ENCODE measurements around the gene EEF1A2. TPM values are rescaled to one million over a fixed set of nuclear protein-coding genes. Genes with fewer than 3 reads are reported as not detected.

EEF1A2 gene
- total and polyA plus RNA-seq, 2 of the 4 experiments (the other 2 are of a cell fraction), result 1.3 to 4.6 TPM

DNA sequence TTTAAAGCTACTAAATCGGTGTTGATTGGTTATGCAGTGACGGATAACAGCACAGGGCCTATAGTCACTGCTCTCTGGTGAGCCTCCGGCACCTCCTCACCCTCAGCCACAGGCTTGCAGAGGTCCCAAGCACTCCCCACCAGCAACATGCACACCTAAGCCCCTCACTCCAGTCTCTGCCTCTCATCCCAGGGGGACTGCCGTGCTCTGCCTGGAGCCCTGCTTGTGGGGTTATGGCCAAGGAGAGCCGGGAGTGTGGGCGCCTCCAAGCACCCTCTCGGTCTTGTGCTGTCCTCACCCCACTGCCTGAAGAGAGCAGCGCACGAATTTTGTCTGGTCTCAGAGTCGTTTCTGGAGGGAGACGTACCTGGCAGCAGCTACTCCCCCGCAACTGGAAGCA, 6.8 kb upstream of the EEF1A2 start:
- BruUV-seq (replicated peaks), result no TSS peak
- dilution Hi-C loops (cut with HindIII; ENCODE audit: low sequenced_read_pairs, unreplicated experiment) (no loop called here), intact Hi-C loops (cut with micrococcal nuclease) (no loop called here), in situ Hi-C loops (cut with MboI; ENCODE audit: low sequenced_read_pairs) (no loop called here)
- Histone ChIP-seq H3K14ac (replicated peaks; ENCODE audit: low read depth, low read length) (no peak overlapping the region), H2BK5ac (ENCODE audit: low read depth, low read length, poor library complexity, severe bottlenecking) (no peak overlapping the region), H2AFZ (replicated peaks; ENCODE audit: low read length, poor library complexity) (peak overlapping the region; percentile 14), H3K9ac (ENCODE audit: low read depth, low read length) (no peak overlapping the region), H3K4me1 (ENCODE audit: control insufficient read depth, insufficient read depth, low read length) (0 out of 2 replicates have a peak, but pooled peaks cover 1% of the 10 kb centered on the region), H3K79me1 (ENCODE audit: low read depth in 1 of 2, low read length in 2 of 2) (no peaks in the 10 kb centered on the region), H3K27ac (ENCODE audit: insufficient read depth, low read length) (no peak overlapping the region), H3K36me3 (ENCODE audit: control insufficient read depth, insufficient read depth, low read length) (no peaks in the 10 kb centered on the region), H3K9me3 (ENCODE audit: control insufficient read depth, insufficient read depth, low read length) (peaks cover 29% of the 10 kb centered on the region), H4K91ac (ENCODE audit: insufficient read depth, low read depth, low read length) (no peak overlapping the region), H3K4me2 (ENCODE audit: low read depth, low read length) (no peak overlapping the region), H3K27me3 (ENCODE audit: control insufficient read depth, insufficient read depth, low read length) (peaks cover 43% of the 10 kb centered on the region), H4K8ac (ENCODE audit: low read depth in 2 of 2, low read length in 2 of 2) (no peak overlapping the region), H3K9me1 (ENCODE audit: insufficient read depth, low read length) (no peaks in the 10 kb centered on the region), H2AK5ac (ENCODE audit: low read depth, low read length) (no peak overlapping the region), H4K20me1 (ENCODE audit: insufficient read depth, low read length) (no peaks in the 10 kb centered on the region), H3K4me3 (ENCODE audit: insufficient read depth, low read depth, low read length) (no peak overlapping the region), H3K56ac (ENCODE audit: extremely low read depth, insufficient read depth, low read length) (no peak overlapping the region), H2BK15ac (ENCODE audit: low read depth, low read length) (no peak overlapping the region), H3K4ac (ENCODE audit: low read depth, low read length) (no peak overlapping the region), H3K18ac (ENCODE audit: low read depth, low read length) (no peak overlapping the region), H3K23ac (ENCODE audit: low read depth, low read length) (no peak overlapping the region), H2BK120ac (ENCODE audit: low read depth, low read length) (no peak overlapping the region), H2BK20ac (ENCODE audit: low read depth, low read length) (no peak overlapping the region), H2AK9ac (replicated peaks; ENCODE audit: low read depth, low read length, poor library complexity) (no peak overlapping the region), H4K5ac (ENCODE audit: low read depth, low read length) (no peak overlapping the region)
- no peak for DNase-seq
- TF ChIP-seq FOS (IDR thresholded peaks at IDR 0.05; ENCODE audit: low read depth, low read length) (no peak), POLR2A (IDR thresholded peaks at IDR 0.05; ENCODE audit: low read depth, low read length) (no peak), SMC3 (IDR thresholded peaks at IDR 0.05; ENCODE audit: low read depth, low read length) (no peak), RCOR1 (IDR thresholded peaks at IDR 0.05; ENCODE audit: insufficient replicate concordance, low read length) (no peak), MAFK (IDR thresholded peaks at IDR 0.05; ENCODE audit: low read depth, low read length) (no peak), RAD21 (IDR thresholded peaks at IDR 0.05; ENCODE audit: low read length) (no peak), NFE2L2 (IDR thresholded peaks at IDR 0.05; ENCODE audit: low read depth, low read length) (no peak), BHLHE40 (IDR thresholded peaks at IDR 0.05; ENCODE audit: low read depth, low read length) (no peak), MAZ (IDR thresholded peaks at IDR 0.05; ENCODE audit: borderline replicate concordance, low read depth, low read length) (no peak), CHD1 (IDR thresholded peaks at IDR 0.05; ENCODE audit: low read depth, low read length) (no peak), MXI1 (IDR thresholded peaks at IDR 0.05; ENCODE audit: borderline replicate concordance, low read depth, low read length) (no peak)
- TF ChIP-seq, protein P1, sequence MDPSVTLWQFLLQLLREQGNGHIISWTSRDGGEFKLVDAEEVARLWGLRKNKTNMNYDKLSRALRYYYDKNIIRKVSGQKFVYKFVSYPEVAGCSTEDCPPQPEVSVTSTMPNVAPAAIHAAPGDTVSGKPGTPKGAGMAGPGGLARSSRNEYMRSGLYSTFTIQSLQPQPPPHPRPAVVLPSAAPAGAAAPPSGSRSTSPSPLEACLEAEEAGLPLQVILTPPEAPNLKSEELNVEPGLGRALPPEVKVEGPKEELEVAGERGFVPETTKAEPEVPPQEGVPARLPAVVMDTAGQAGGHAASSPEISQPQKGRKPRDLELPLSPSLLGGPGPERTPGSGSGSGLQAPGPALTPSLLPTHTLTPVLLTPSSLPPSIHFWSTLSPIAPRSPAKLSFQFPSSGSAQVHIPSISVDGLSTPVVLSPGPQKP (IDR thresholded peaks at IDR 0.05; ENCODE audit: borderline replicate concordance, low read depth, low read length), result no peak
- TF ChIP-seq, protein P2, sequence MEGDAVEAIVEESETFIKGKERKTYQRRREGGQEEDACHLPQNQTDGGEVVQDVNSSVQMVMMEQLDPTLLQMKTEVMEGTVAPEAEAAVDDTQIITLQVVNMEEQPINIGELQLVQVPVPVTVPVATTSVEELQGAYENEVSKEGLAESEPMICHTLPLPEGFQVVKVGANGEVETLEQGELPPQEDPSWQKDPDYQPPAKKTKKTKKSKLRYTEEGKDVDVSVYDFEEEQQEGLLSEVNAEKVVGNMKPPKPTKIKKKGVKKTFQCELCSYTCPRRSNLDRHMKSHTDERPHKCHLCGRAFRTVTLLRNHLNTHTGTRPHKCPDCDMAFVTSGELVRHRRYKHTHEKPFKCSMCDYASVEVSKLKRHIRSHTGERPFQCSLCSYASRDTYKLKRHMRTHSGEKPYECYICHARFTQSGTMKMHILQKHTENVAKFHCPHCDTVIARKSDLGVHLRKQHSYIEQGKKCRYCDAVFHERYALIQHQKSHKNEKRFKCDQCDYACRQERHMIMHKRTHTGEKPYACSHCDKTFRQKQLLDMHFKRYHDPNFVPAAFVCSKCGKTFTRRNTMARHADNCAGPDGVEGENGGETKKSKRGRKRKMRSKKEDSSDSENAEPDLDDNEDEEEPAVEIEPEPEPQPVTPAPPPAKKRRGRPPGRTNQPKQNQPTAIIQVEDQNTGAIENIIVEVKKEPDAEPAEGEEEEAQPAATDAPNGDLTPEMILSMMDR (conservative IDR thresholded peaks at IDR 0.05; ENCODE audit: low read depth, low read length), result no peak
- TF ChIP-seq, protein P3, sequence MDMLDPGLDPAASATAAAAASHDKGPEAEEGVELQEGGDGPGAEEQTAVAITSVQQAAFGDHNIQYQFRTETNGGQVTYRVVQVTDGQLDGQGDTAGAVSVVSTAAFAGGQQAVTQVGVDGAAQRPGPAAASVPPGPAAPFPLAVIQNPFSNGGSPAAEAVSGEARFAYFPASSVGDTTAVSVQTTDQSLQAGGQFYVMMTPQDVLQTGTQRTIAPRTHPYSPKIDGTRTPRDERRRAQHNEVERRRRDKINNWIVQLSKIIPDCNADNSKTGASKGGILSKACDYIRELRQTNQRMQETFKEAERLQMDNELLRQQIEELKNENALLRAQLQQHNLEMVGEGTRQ (IDR thresholded peaks at IDR 0.05; ENCODE audit: low read depth, low read length), result no peak
- no peak for ATAC-seq (ENCODE audit: low read depth)
- ChIA-PET POLR2A (ENCODE audit: unreplicated experiment) (no interaction called here), CTCF (no interaction called here)
- WGBS, 2 experiments (ENCODE audit: extremely low coverage in 2 of 2, insufficient read length in 1 of 2), result 93% methylated on average over 3 of the region's 12 CpGs; no CpG with 5 or more reads in 1 of the 2 experiments

Measured in IMR-90 (cell line).